Measurements from ENCODE around the gene OR4Q2.
"Not testable (repeated sequence)": the region's sequence is repeated elsewhere in the genome, so short reads cannot be mapped to it uniquely, and the experiment has no call there.

The OR4Q2 gene

DNA sequence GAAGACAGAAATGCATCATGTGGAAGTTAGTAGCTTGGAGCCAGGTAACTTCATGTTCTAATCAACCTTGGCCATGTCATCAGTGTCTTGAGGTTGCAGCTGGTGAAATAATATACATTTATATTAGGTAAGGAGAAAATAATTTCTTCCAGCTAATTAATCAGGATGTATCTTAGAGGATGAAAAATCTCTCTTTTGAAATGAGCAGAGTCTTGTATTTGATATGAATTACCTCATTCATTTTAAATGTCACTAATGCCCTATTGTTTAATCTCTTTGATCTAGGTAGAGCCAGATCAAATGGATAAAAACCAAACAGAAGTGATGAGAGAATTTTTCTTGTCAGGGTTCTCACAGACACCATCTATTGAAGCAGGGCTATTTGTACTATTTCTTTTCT lies at the start of gene OR4Q2:
Gene OR4Q2 (plus strand): TSS at position 301 of the 400 bp plus-strand sequence.
- H3K27ac ChIP-seq, result no peak within 1 kb of the TSS
- DNase-seq (ENCODE audit: low spot score), result no peak
- ChIA-PET CTCF (interaction anchor here (0.6 kb wide), 1 partner anchor 69 kb away, joined by 3 read pairs; no protein-coding TSS in a partner anchor), POLR2A (ENCODE audit: low non-redundant PET) (no interaction called here)
- TF ChIP-seq, protein P1, sequence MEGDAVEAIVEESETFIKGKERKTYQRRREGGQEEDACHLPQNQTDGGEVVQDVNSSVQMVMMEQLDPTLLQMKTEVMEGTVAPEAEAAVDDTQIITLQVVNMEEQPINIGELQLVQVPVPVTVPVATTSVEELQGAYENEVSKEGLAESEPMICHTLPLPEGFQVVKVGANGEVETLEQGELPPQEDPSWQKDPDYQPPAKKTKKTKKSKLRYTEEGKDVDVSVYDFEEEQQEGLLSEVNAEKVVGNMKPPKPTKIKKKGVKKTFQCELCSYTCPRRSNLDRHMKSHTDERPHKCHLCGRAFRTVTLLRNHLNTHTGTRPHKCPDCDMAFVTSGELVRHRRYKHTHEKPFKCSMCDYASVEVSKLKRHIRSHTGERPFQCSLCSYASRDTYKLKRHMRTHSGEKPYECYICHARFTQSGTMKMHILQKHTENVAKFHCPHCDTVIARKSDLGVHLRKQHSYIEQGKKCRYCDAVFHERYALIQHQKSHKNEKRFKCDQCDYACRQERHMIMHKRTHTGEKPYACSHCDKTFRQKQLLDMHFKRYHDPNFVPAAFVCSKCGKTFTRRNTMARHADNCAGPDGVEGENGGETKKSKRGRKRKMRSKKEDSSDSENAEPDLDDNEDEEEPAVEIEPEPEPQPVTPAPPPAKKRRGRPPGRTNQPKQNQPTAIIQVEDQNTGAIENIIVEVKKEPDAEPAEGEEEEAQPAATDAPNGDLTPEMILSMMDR (conservative IDR thresholded peaks at IDR 0.05; ENCODE audit: low read depth), result no peak

DNA sequence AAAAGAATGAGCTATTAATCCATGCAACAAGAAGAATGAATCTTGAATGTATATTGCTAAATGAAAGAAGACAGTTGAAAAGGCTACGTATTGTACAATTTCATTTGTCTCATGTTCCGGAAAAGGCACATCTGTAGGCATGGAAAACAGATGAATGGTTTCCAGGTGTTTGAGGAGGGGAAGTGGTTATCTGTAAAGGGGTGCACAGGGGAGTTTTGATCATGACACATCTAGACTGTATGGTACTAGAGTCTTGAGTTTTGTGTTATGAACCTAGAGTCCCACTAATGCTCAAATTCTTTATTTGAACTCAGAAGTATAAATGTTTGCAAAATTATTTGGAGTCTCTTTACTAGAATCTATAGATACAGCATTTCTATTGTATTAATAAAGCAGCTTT lies 32.2 kb upstream of the OR4Q2 start:
- CTCF ChIA-PET; POLR2A ChIA-PET (ENCODE audit: low non-redundant PET); DNase-seq (ENCODE audit: low spot score); H3K27ac ChIP-seq: not testable (repeated sequence)

DNA sequence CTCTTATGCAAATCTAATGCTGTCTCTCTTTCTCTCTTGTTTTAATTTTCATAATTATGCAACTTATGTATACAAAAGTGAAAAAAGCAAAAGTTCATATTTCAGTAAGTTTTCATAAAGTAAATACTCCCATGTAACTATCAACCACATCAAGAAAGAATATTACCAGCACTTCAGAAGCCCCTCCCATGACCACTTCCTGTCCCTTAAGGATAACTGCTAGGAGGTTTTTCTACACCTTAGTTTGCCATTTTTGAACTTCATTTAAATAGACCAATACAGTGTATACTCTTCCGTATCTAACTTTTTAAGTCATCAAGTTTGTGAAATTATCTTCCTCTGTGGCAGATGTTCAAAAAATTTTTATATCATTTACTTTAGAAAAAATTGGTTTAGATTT lies 27.1 kb upstream of the OR4Q2 start:
- CTCF ChIA-PET, result no interaction called here
- POLR2A ChIA-PET (ENCODE audit: low non-redundant PET), result no interaction called here
- TF ChIP-seq, protein P1 (conservative IDR thresholded peaks at IDR 0.05; ENCODE audit: low read depth), result no peak
- H3K27ac ChIP-seq, result no peak overlapping the region
- no peak for DNase-seq (ENCODE audit: low spot score)

DNA sequence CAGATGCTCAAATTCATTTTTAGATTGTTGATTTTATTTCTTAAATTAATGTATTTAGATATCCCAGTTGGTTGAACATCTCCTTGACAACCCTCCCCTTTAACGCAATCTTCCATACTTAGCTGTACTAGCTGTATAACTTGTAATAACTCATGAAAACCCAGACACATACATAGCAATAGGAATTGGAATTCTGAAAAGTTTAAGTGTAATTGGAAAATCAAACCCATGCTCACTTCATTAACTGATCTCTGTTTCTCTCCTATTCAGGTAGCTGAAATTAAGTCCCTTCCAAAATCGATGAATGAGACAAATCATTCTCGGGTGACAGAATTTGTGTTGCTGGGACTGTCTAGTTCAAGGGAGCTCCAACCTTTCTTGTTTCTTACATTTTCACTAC lies 26.7 kb upstream of the OR4Q2 start, which contains the start of gene OR4K15:
Gene OR4K15 (plus strand): TSS at position 301 of the 400 bp plus-strand sequence. CDS start 0 bp downstream, at position 301.
- ChIA-PET CTCF (no interaction called here), POLR2A (ENCODE audit: low non-redundant PET) (no interaction called here)
- TF ChIP-seq, protein P1 (conservative IDR thresholded peaks at IDR 0.05; ENCODE audit: low read depth), result no peak
- no peak within 1 kb of the TSS for H3K27ac ChIP-seq
- no peak for DNase-seq (ENCODE audit: low spot score)

DNA sequence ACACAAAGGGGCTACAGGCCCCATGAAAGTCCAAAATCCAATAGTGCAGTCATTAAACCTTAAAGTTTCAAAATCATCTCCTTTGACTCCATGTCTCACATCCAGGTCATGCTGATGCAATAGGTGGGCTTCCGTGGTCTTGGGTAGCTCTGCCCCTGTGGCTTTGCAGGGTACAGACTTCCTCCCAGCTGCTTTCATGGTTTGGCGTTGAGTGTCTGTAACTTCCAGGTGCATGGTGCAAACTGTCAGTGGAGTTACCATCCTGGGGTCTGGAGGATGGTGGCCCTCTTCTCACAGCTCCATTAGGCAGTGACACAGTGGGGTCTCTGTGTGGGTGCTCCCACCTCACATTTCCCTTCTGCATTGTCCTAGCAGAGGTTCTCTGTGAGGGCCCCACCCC lies 8.5 kb upstream of the OR4Q2 start:
- POLR2A ChIA-PET (ENCODE audit: low non-redundant PET), result no interaction called here
- no peak overlapping the region for H3K27ac ChIP-seq
- TF ChIP-seq, protein P1 (conservative IDR thresholded peaks at IDR 0.05; ENCODE audit: low read depth), result no peak
- CTCF ChIA-PET, result no interaction called here
- no peak for DNase-seq (ENCODE audit: low spot score)

DNA sequence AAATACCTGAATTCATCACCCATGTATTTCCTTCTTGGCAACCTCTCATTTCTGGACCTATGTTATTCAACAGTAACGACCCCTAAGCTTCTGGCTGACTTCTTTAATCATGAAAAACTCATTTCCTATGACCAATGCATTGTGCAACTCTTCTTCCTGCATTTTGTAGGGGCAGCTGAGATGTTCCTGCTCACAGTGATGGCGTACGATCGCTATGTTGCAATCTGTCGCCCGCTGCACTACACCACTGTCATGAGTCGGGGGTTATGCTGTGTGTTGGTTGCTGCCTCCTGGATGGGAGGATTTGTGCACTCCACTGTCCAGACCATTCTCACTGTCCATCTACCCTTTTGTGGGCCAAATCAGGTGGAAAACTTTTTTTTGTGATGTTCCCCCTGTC lies 356 bp downstream of the OR4Q2 start:
- TF ChIP-seq, protein P1 (conservative IDR thresholded peaks at IDR 0.05; ENCODE audit: low read depth), result no peak
- ChIA-PET POLR2A (ENCODE audit: low non-redundant PET) (no interaction called here), CTCF (no interaction called here)
- H3K27ac ChIP-seq, result no peak overlapping the region
- DNase-seq (ENCODE audit: low spot score), result no peak

DNA sequence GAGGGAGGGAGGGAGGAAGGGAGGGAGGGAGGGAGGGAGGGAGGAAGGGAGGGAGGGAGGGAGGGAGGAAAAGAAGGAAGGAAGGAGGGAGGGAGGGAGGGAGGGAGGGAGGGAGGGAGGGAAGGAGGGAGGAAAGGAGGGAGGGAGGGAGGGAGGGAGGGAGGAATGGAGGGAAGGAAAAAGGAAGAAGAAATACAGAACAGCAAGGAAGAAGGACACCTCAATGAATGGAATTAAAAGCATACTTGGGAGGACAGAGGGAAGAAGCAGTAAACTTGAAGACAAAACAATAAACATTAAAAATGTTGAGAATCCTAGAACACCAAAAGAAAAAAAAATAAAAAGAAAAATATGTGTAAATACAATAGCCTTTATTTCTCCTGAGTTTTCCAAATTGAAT lies 6.2 kb downstream of the OR4Q2 start:
- TF ChIP-seq, protein P1 (conservative IDR thresholded peaks at IDR 0.05; ENCODE audit: low read depth), result no peak
- ChIA-PET POLR2A (ENCODE audit: low non-redundant PET) (no interaction called here), CTCF (no interaction called here)
- no peak for DNase-seq (ENCODE audit: low spot score)
- H3K27ac ChIP-seq, result no peak overlapping the region

Data from RWPE1 (cell line).